Measurements from ENCODE around the gene TEX51.

The TEX51 gene

DNA sequence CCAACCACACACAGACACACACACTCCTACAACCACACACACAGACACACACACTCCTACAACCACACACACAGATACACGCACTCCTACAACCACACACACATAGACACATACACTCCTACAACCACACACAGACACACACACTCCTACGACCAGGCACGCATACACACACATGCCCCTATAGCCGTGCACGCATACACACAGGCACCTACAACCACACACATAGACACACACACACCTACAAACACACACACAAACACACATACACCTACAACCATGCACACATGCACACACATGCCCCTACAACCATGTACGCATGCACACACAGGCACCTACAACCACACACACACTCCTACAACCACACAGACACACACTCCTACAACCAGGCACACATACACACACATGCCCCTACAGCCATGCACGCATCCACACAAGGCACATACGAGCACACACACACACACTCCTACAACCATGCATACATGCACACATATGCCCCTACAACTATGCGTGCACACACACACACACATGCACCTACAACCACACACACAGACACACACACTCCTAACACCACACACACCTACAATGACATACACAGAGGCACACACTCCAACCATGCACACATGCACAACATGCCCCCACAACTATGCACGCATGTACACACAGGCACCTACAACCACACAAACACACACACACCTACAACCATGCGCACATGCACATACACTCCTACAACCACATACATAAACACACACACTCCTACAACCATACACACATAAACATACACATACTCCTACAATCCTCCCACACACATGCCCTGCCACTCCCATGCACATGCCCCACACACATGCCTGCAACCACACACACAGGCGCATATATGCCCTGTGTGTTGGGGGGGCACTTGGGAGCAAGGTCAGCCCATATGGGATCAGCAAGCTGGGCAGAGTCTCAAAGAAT, 19.1 kb upstream of the TEX51 start:
- no peaks in the 10 kb centered on the region for H3K79me2 ChIP-seq (ENCODE audit: insufficient read depth, low read length)
- no peaks in the 10 kb centered on the region for H3K27me3 ChIP-seq (ENCODE audit: low read length)
- no peaks in the 10 kb centered on the region for H3K9me3 ChIP-seq (ENCODE audit: insufficient read depth, low read length)
- H3K9ac ChIP-seq (ENCODE audit: low read length), result no peak overlapping the region
- no peak overlapping the region for H2AFZ ChIP-seq (ENCODE audit: low read depth, low read length, severe bottlenecking)
- H3K36me3 ChIP-seq (ENCODE audit: low read length), result no peaks in the 10 kb centered on the region
- no peaks in the 10 kb centered on the region for H3K9me2 ChIP-seq (replicated peaks; ENCODE audit: insufficient read depth, low read length)
- no peaks in the 10 kb centered on the region for H4K20me1 ChIP-seq (ENCODE audit: low read depth, low read length)
- H3K4me2 ChIP-seq (ENCODE audit: low read depth, low read length, poor library complexity, severe bottlenecking), result no peak overlapping the region
- H3K4me3 ChIP-seq (ENCODE audit: insufficient read depth, low read length, poor library complexity, severe bottlenecking), result no peak overlapping the region
- H3K27ac ChIP-seq (ENCODE audit: low read depth, low read length), result no peak overlapping the region
- H3F3A ChIP-seq (ENCODE audit: insufficient read depth), result no peaks in the 10 kb centered on the region
- TF ChIP-seq, protein P1, sequence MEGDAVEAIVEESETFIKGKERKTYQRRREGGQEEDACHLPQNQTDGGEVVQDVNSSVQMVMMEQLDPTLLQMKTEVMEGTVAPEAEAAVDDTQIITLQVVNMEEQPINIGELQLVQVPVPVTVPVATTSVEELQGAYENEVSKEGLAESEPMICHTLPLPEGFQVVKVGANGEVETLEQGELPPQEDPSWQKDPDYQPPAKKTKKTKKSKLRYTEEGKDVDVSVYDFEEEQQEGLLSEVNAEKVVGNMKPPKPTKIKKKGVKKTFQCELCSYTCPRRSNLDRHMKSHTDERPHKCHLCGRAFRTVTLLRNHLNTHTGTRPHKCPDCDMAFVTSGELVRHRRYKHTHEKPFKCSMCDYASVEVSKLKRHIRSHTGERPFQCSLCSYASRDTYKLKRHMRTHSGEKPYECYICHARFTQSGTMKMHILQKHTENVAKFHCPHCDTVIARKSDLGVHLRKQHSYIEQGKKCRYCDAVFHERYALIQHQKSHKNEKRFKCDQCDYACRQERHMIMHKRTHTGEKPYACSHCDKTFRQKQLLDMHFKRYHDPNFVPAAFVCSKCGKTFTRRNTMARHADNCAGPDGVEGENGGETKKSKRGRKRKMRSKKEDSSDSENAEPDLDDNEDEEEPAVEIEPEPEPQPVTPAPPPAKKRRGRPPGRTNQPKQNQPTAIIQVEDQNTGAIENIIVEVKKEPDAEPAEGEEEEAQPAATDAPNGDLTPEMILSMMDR (IDR thresholded peaks at IDR 0.05; ENCODE audit: insufficient read depth, low read length, poor library complexity, severe bottlenecking), result no peak
- no peak for TF ChIP-seq EZH2phosphoT487 (conservative IDR thresholded peaks at IDR 0.05; ENCODE audit: low read length)

DNA sequence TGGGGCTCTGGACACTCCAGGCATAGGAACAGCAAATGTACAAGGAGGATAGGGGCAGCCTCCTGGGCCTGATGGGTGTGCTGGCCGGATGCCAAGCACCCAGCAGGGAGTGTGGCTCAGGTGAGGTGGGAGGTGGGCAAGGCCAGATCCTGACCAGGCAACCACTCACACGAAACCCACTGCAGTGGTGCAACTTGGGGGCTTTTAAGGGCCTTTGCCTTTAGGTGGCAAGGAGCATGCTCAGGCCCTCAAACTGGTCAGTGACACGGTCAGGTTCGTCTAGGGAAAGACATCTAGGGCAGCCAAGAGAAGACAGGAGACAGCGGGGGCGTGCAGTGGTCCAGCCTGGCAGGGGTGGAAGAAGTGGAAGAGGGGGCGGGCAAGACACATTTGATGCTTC, 18.4 kb upstream of the TEX51 start:
- Histone ChIP-seq H3K9ac (ENCODE audit: low read length) (no peak overlapping the region), H3K4me3 (ENCODE audit: insufficient read depth, low read length, poor library complexity, severe bottlenecking) (no peak overlapping the region), H3K9me3 (ENCODE audit: insufficient read depth, low read length) (no peaks in the 10 kb centered on the region), H3F3A (ENCODE audit: insufficient read depth) (no peaks in the 10 kb centered on the region), H3K9me2 (replicated peaks; ENCODE audit: insufficient read depth, low read length) (no peaks in the 10 kb centered on the region), H3K27me3 (ENCODE audit: low read length) (no peaks in the 10 kb centered on the region), H3K36me3 (ENCODE audit: low read length) (no peaks in the 10 kb centered on the region), H3K4me2 (ENCODE audit: low read depth, low read length, poor library complexity, severe bottlenecking) (no peak overlapping the region), H3K27ac (ENCODE audit: low read depth, low read length) (no peak overlapping the region), H3K79me2 (ENCODE audit: insufficient read depth, low read length) (no peaks in the 10 kb centered on the region), H2AFZ (ENCODE audit: low read depth, low read length, severe bottlenecking) (no peak overlapping the region), H4K20me1 (ENCODE audit: low read depth, low read length) (no peaks in the 10 kb centered on the region)
- TF ChIP-seq EZH2phosphoT487 (conservative IDR thresholded peaks at IDR 0.05; ENCODE audit: low read length), result no peak
- TF ChIP-seq, protein P1 (IDR thresholded peaks at IDR 0.05; ENCODE audit: insufficient read depth, low read length, poor library complexity, severe bottlenecking), result no peak

DNA sequence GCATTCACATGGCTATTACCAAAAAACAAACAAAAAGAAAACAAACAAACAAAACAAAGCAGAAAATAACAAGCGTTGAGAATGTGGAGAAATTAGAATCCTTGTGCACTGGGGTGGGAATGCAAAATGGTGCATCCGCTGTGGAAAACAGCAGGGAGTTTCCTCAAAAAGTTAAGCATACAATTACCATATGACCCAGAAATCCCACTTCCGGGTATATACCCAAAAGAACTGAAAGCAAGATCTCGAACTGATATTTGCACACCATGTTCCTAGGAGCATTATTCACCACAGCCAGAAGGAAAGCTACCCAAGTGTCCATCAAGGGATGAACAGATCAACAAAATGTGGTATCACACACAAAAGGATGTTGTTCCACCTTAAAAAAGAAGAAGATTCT, 17.9 kb upstream of the TEX51 start:
- TF ChIP-seq, protein P1 (IDR thresholded peaks at IDR 0.05; ENCODE audit: insufficient read depth, low read length, poor library complexity, severe bottlenecking), result no peak
- TF ChIP-seq EZH2phosphoT487 (conservative IDR thresholded peaks at IDR 0.05; ENCODE audit: low read length), result no peak
- no peaks in the 10 kb centered on the region for H3K27me3 ChIP-seq (ENCODE audit: low read length)
- H2AFZ ChIP-seq (ENCODE audit: low read depth, low read length, severe bottlenecking), result no peak overlapping the region
- H3K27ac ChIP-seq (ENCODE audit: low read depth, low read length), result no peak overlapping the region
- H3K4me2 ChIP-seq (ENCODE audit: low read depth, low read length, poor library complexity, severe bottlenecking), result no peak overlapping the region
- no peak overlapping the region for H3K4me3 ChIP-seq (ENCODE audit: insufficient read depth, low read length, poor library complexity, severe bottlenecking)
- H3K36me3 ChIP-seq (ENCODE audit: low read length), result no peaks in the 10 kb centered on the region
- no peaks in the 10 kb centered on the region for H3K9me2 ChIP-seq (replicated peaks; ENCODE audit: insufficient read depth, low read length)
- H4K20me1 ChIP-seq (ENCODE audit: low read depth, low read length), result no peaks in the 10 kb centered on the region
- H3F3A ChIP-seq (ENCODE audit: insufficient read depth), result no peaks in the 10 kb centered on the region
- H3K79me2 ChIP-seq (ENCODE audit: insufficient read depth, low read length), result no peaks in the 10 kb centered on the region
- H3K9me3 ChIP-seq (ENCODE audit: insufficient read depth, low read length), result no peaks in the 10 kb centered on the region
- H3K9ac ChIP-seq (ENCODE audit: low read length), result no peak overlapping the region

Data from SU-DHL-6 (cell line).